Fibroblast of the conjunctiva (primary cell): ENCODE measurements around the gene FUCA2.
"Not testable (repeated sequence)": the region's sequence is repeated elsewhere in the genome, so short reads cannot be mapped to it uniquely, and the experiment has no call there.

Experiments
- DNase-seq: peaks from one replicate; pipeline ENCODE4 v3.0.0-alpha.2; 2010; ENCODE audit warnings: low read depth

The FUCA2 gene

GRCh38 chr6:143535189-143535614, 23.7 kb upstream of the FUCA2 start:
- no peak for DNase-seq

- no peak for DNase-seq
These were observed 20.4 kb upstream of the FUCA2 start for GRCh38 chr6:143531720-143532499.

GRCh38 chr6:143529095-143529494, 17.6 kb upstream of the FUCA2 start:
- no peak for DNase-seq

- DNase-seq = no peak
These were observed 16.8 kb upstream of the FUCA2 start for GRCh38 chr6:143528164-143528811.

- no peak for DNase-seq
These were observed 16.2 kb upstream of the FUCA2 start for GRCh38 chr6:143527677-143528076.

GRCh38 chr6:143525356-143525755, 13.8 kb upstream of the FUCA2 start:
- no peak for DNase-seq

- no peak for DNase-seq
These were observed 10.6 kb upstream of the FUCA2 start for GRCh38 chr6:143522039-143522600.

GRCh38 chr6:143517447-143517773, 5.9 kb upstream of the FUCA2 start:
- no peak for DNase-seq

- no peak for DNase-seq
These were observed 5.3 kb upstream of the FUCA2 start for GRCh38 chr6:143516690-143517446.

GRCh38 chr6:143515766-143516355, 4.3 kb upstream of the FUCA2 start:
- DNase-seq = no peak

- DNase-seq = no peak
These were observed 3.7 kb upstream of the FUCA2 start for GRCh38 chr6:143515061-143515760.

- DNase-seq = no peak
These were observed 1.9 kb upstream of the FUCA2 start for GRCh38 chr6:143513410-143513809.

- DNase-seq = not testable (repeated sequence)
These were observed 1.2 kb downstream of the FUCA2 start for GRCh38 chr6:143510326-143510725.

- DNase-seq = no peak
These were observed 4.0 kb downstream of the FUCA2 start for GRCh38 chr6:143507358-143508145.

GRCh38 chr6:143506620-143507019, 4.9 kb downstream of the FUCA2 start:
- no peak for DNase-seq

- DNase-seq = no peak
These were observed 5.3 kb downstream of the FUCA2 start for GRCh38 chr6:143506199-143506598.

GRCh38 chr6:143505537-143505936, 6.0 kb downstream of the FUCA2 start:
- DNase-seq = no peak

- DNase-seq = no peak
These were observed 6.4 kb downstream of the FUCA2 start for GRCh38 chr6:143505111-143505510.

- DNase-seq = no peak
These were observed 7.2 kb downstream of the FUCA2 start for GRCh38 chr6:143504369-143504768.

GRCh38 chr6:143501851-143502250, 9.7 kb downstream of the FUCA2 start:
- no peak for DNase-seq

- DNase-seq = no peak
These were observed 13.1 kb downstream of the FUCA2 start for GRCh38 chr6:143498428-143498827.
